GM20000 (cell line): ENCODE data around the gene SARDH.
"Not testable (repeated sequence)": the region's sequence is repeated elsewhere in the genome, so short reads cannot be mapped to it uniquely, and the experiment has no call there.

ENCODE experiments used
- DNase-seq: peaks from one replicate; pipeline ENCODE4 v3.0.0; 2012; ENCODE audit warnings: low spot score
- CTCF ChIP-seq: IDR thresholded peaks from 2 replicates; pipeline ENCODE4 v1.5.1; 2012; ENCODE audit warnings: mild to moderate bottlenecking, control low read depth; ENCODE audit errors: extremely low read depth, missing control alignments

SARDH gene

GRCh38 chr9:133768859-133769510 is 30.8 kb upstream of the SARDH start:
- DNase-seq: no peak
- TF ChIP-seq CTCF: no peak

- DNase-seq: no peak
These were observed 30.3 kb upstream of the SARDH start for GRCh38 chr9:133768371-133768858.

DNA sequence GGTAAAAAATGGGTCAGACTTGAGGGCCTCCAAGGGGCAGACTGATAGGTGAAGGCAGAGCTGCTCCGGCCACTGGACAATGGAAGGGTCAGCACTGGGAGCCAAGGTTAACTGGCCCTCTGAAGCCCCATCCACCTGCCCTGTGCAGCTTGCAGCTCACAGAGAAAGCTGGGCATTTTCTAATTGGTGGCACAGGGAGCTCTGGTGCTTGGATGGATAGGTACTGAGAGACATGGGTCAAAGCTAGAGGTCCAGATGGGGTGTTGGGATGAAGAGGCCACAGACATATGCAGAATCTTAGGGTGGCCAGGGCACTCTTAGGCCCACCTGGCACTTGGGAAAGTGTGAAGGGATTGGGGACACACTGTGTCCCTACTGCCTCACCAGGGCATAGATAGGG is 29.5 kb upstream of the SARDH start:
- DNase-seq: no peak
- no peak for TF ChIP-seq CTCF

More at GRCh38 chr9:133768371-133768858, 30.3 kb upstream of the SARDH start:
- no peak for TF ChIP-seq CTCF

- no peak for TF ChIP-seq CTCF
- DNase-seq: no peak
These were observed 28.9 kb upstream of the SARDH start for GRCh38 chr9:133767008-133767407.

- not testable (repeated sequence) for DNase-seq
These were observed 28.1 kb upstream of the SARDH start for GRCh38 chr9:133766234-133766633.

- TF ChIP-seq CTCF: no peak
- DNase-seq: no peak
These were observed 25.4 kb upstream of the SARDH start for GRCh38 chr9:133763272-133764183.

DNA sequence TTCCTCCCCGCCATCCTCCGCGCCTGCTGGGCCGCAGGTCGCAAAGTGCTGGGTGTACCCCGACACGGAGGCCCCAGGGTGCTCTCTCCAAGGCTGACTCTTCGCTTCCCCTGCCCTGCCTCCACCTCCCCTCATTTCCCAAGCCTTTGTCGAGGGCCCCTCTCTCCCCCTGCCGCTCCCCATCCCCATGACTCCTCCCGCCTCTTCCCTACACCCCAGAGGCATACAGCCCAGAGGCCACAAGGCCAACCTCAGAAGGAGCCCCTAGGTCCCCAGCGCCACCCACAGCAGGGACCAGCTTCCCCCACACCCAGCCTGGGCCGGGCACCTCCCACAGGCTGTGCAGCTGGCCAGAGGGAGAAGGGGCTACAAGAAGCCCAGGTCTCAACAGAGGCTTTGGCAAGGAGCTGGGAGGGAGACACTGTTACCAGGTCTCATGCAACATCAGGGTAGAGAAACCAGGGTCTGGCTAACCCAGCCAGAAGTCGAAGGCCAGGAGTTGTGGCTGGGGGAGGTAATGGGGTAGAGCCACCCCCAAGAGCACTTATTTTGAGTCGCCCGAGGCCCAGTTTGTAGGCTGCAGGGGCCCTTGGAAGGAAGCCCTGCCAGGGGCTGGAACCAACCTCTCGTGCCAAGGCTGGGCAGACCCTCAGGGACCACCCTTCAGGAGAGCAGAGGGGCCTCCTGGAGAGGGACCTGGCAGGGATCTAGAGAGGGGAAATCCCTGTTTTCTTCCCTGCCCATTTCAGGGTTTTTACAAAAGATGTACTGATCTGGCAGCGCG is 24.5 kb upstream of the SARDH start:
- DNase-seq: no peak
- TF ChIP-seq CTCF: no peak
